K562 (cell line): ENCODE measurements around the gene MRPL19.

ENCODE experiments used
- ARID4B ChIP-seq: sonication (generic); formaldehyde crosslinking; IDR thresholded peaks from 2 replicates; pipeline ENCODE4 v1.8.0; 2022; ENCODE audit warnings: mild to moderate bottlenecking, missing genetic modification reagents
- ELF4 ChIP-seq: fragments of 450-650 bp; formaldehyde crosslinking; IDR thresholded peaks from 2 replicates; pipeline ENCODE4 v1.4.0; 2022; ENCODE audit warnings: missing genetic modification characterization
- EP300 ChIP-seq: IDR thresholded peaks from 2 replicates; pipeline ENCODE4 v1.6.1; 2012; ENCODE audit warnings: low read length, improper control_type of control experiment
- FOXA1 ChIP-seq: fragments of 450-650 bp; IDR thresholded peaks from 2 replicates; pipeline ENCODE4 v1.6.1; 2016; ENCODE audit warnings: mild to moderate bottlenecking, borderline replicate concordance
- FOXK2 ChIP-seq, 2 experiments: fragments of 450-650 bp; IDR thresholded peaks in 1 of 2; conservative IDR thresholded peaks in 1 of 2; 2 replicates each; pipeline ENCODE4 v1.6.1; 2016; ENCODE audit warnings: low read depth in 2 of 2, mild to moderate bottlenecking in 1 of 2
- GATA2 ChIP-seq: sonication (generic); formaldehyde crosslinking; IDR thresholded peaks from 2 replicates; pipeline ENCODE4 v1.4.0; 2020; ENCODE audit warnings: mild to moderate bottlenecking, missing genetic modification reagents
- HNRNPH1 ChIP-seq: fragments of 200-400 bp; formaldehyde crosslinking; optimal IDR thresholded peaks from 2 replicates; pipeline ENCODE3; 2017; ENCODE audit warnings: low read depth, mild to moderate bottlenecking, low read length, moderate library complexity
- MXI1 ChIP-seq: IDR thresholded peaks from 2 replicates; pipeline ENCODE4 v1.6.1; 2011; ENCODE audit warnings: low read depth, mild to moderate bottlenecking, improper control_type of control experiment, low read length
- SMARCC2 ChIP-seq: fragments of 450-650 bp; IDR thresholded peaks from 2 replicates; pipeline ENCODE4 v1.6.1; 2017; ENCODE audit warnings: antibody characterized with exemption, moderate library complexity, mild to moderate bottlenecking, low read depth
- SNRNP70 ChIP-seq: fragments of 200-400 bp; formaldehyde crosslinking; optimal IDR thresholded peaks from 2 replicates; pipeline ENCODE3; 2017; ENCODE audit warnings: low read depth, low read length
- TEAD1 ChIP-seq, 2 experiments: fragments of 450-650 bp in 1 of 2; sonication (generic) in 1 of 2; formaldehyde crosslinking; IDR thresholded peaks; 2 replicates each; pipeline versions ENCODE4 v1.4.0 to v1.8.0; 2020 to 2022; ENCODE audit warnings: mild to moderate bottlenecking in 2 of 2, missing genetic modification reagents in 1 of 2
- ZNF655 ChIP-seq: fragments of 250-450 bp; sonication (Bioruptor Pico); IDR thresholded peaks from 2 replicates; pipeline ENCODE4 v1.5.0; 2021
- TF ChIP-seq, protein P1 (sequence below), 3 experiments: IDR thresholded peaks in 2 of 3; conservative IDR thresholded peaks in 1 of 3; 2 replicates each; pipeline ENCODE4 v1.5.1; 2011 to 2012; ENCODE audit warnings: low read length in 3 of 3, mild to moderate bottlenecking in 3 of 3, control low read depth in 2 of 3, improper control_type of control experiment in 1 of 3, inconsistent platforms in 1 of 3, low read depth in 1 of 3, mixed read lengths in 1 of 3, moderate library complexity in 1 of 3; ENCODE audit not compliant: insufficient read depth in 2 of 3
- TF ChIP-seq, protein P2 (sequence below), 2 experiments: fragments of 450-650 bp; conservative IDR thresholded peaks; 2 replicates each; pipeline ENCODE4 v1.6.1; 2017; ENCODE audit warnings: mild to moderate bottlenecking in 2 of 2, moderate library complexity in 2 of 2

- no peak for TF ChIP-seq GATA2 (CRISPR knock-in tag)
- no peak for TF ChIP-seq EP300
- TF ChIP-seq, protein P1, sequence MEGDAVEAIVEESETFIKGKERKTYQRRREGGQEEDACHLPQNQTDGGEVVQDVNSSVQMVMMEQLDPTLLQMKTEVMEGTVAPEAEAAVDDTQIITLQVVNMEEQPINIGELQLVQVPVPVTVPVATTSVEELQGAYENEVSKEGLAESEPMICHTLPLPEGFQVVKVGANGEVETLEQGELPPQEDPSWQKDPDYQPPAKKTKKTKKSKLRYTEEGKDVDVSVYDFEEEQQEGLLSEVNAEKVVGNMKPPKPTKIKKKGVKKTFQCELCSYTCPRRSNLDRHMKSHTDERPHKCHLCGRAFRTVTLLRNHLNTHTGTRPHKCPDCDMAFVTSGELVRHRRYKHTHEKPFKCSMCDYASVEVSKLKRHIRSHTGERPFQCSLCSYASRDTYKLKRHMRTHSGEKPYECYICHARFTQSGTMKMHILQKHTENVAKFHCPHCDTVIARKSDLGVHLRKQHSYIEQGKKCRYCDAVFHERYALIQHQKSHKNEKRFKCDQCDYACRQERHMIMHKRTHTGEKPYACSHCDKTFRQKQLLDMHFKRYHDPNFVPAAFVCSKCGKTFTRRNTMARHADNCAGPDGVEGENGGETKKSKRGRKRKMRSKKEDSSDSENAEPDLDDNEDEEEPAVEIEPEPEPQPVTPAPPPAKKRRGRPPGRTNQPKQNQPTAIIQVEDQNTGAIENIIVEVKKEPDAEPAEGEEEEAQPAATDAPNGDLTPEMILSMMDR (IDR thresholded peaks at IDR 0.05 in 2 of 3, conservative IDR thresholded peaks at IDR 0.05 in 1 of 3; ENCODE audit: insufficient read depth in 2 of 3, low read depth in 1 of 3, low read length in 3 of 3) = no peak
- TF ChIP-seq HNRNPH1 = no peak
- TF ChIP-seq TEAD1 (CRISPR knock-in tag; IDR thresholded peaks at IDR 0.05) = no peak
- no peak for TF ChIP-seq SMARCC2
- TF ChIP-seq FOXA1 = no peak
- no peak for TF ChIP-seq FOXK2 (conservative IDR thresholded peaks at IDR 0.05 in 1 of 2, IDR thresholded peaks at IDR 0.05 in 1 of 2; ENCODE audit: low read depth in 2 of 2)
- TF ChIP-seq ARID4B (CRISPR knock-in tag) = no peak
- no peak for TF ChIP-seq SNRNP70
- no peak for TF ChIP-seq MXI1
- TF ChIP-seq ELF4 (CRISPR knock-in tag) = no peak
- no peak for TF ChIP-seq ZNF655 (CRISPR knock-in tag)
- TF ChIP-seq, protein P2, sequence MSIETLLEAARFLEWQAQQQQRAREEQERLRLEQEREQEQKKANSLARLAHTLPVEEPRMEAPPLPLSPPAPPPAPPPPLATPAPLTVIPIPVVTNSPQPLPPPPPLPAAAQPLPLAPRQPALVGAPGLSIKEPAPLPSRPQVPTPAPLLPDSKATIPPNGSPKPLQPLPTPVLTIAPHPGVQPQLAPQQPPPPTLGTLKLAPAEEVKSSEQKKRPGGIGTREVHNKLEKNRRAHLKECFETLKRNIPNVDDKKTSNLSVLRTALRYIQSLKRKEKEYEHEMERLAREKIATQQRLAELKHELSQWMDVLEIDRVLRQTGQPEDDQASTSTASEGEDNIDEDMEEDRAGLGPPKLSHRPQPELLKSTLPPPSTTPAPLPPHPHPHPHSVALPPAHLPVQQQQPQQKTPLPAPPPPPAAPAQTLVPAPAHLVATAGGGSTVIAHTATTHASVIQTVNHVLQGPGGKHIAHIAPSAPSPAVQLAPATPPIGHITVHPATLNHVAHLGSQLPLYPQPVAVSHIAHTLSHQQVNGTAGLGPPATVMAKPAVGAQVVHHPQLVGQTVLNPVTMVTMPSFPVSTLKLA (conservative IDR thresholded peaks at IDR 0.05) = no peak
These were observed 82.2 kb downstream of the MRPL19 start for GRCh38 chr2:75728614-75729419.
